ENCODE results near the gene AGBL4.

Gene AGBL4

GRCh38 chr1:48572134-48572533 is 1451.6 kb downstream of the AGBL4 start:
- CTCF ChIA-PET, result interaction anchor here (1.2 kb wide), 2 partner anchors 125 to 245 kb away, joined by 6 to 7 read pairs; no protein-coding TSS in a partner anchor
- H3K27me3 Mint-ChIP-seq, result peaks cover 7% of the 10 kb centered on the region
- H3K36me3 Mint-ChIP-seq, result no peaks in the 10 kb centered on the region
- no peak overlapping the region for H3K27ac Mint-ChIP-seq
- no peak overlapping the region for H3K4me3 Mint-ChIP-seq
- no peaks in the 10 kb centered on the region for H3K4me1 Mint-ChIP-seq
- DNase-seq, result no peak
- no peaks in the 10 kb centered on the region for H3K9me3 Mint-ChIP-seq

GRCh38 chr1:48571303-48571987 is 1452.3 kb downstream of the AGBL4 start:
- Mint-ChIP-seq H3K27me3 (peaks cover 7% of the 10 kb centered on the region), H3K4me1 (no peaks in the 10 kb centered on the region), H3K9me3 (no peaks in the 10 kb centered on the region), H3K36me3 (no peaks in the 10 kb centered on the region), H3K4me3 (no peak overlapping the region), H3K27ac (no peak overlapping the region)
- CTCF ChIA-PET, result interaction anchor here (0.7 to 1.3 kb wide), 2 partner anchors 11 to 74 kb away, joined by 3 read pairs; no protein-coding TSS in a partner anchor
- DNase-seq, result no peak

GRCh38 chr1:48570568-48570967 is 1453.2 kb downstream of the AGBL4 start:
- Mint-ChIP-seq H3K4me3 (no peak overlapping the region), H3K9me3 (no peaks in the 10 kb centered on the region), H3K36me3 (no peaks in the 10 kb centered on the region), H3K27ac (no peak overlapping the region), H3K27me3 (peaks cover 7% of the 10 kb centered on the region), H3K4me1 (no peaks in the 10 kb centered on the region)
- CTCF ChIA-PET, result interaction anchor here (1.3 kb wide), 1 partner anchor 73 kb away, joined by 3 read pairs; no protein-coding TSS in a partner anchor
- no peak for DNase-seq

- H3K4me1 Mint-ChIP-seq, result no peaks in the 10 kb centered on the region
- no peaks in the 10 kb centered on the region for H3K9me3 Mint-ChIP-seq
- no peak overlapping the region for H3K27ac Mint-ChIP-seq
- H3K27me3 Mint-ChIP-seq, result no peaks in the 10 kb centered on the region
- no peak for DNase-seq
- CTCF ChIA-PET, result no interaction called here
- no peak overlapping the region for H3K4me3 Mint-ChIP-seq
- no peaks in the 10 kb centered on the region for H3K36me3 Mint-ChIP-seq
Measured at GRCh38 chr1:48568501-48568900, 1455.3 kb downstream of the AGBL4 start.

- CTCF ChIA-PET, result interaction anchor here (0.9 kb wide), 1 partner anchor 15 kb away, joined by 3 read pairs; no protein-coding TSS in a partner anchor
- Mint-ChIP-seq H3K4me1 (no peaks in the 10 kb centered on the region), H3K4me3 (no peak overlapping the region), H3K36me3 (no peaks in the 10 kb centered on the region), H3K9me3 (no peaks in the 10 kb centered on the region), H3K27me3 (no peaks in the 10 kb centered on the region), H3K27ac (no peak overlapping the region)
- DNase-seq, result no peak
Measured at GRCh38 chr1:48566492-48566891, 1457.3 kb downstream of the AGBL4 start.

- no peak for DNase-seq
- Mint-ChIP-seq H3K9me3 (no peaks in the 10 kb centered on the region), H3K4me3 (no peak overlapping the region), H3K27ac (no peak overlapping the region), H3K27me3 (no peaks in the 10 kb centered on the region), H3K4me1 (no peaks in the 10 kb centered on the region), H3K36me3 (no peaks in the 10 kb centered on the region)
- CTCF ChIA-PET, result no interaction called here
Measured at GRCh38 chr1:48563021-48563420, 1460.7 kb downstream of the AGBL4 start.

GRCh38 chr1:48561444-48561843 is 1462.3 kb downstream of the AGBL4 start:
- Mint-ChIP-seq H3K27ac (no peak overlapping the region), H3K27me3 (no peaks in the 10 kb centered on the region), H3K9me3 (no peaks in the 10 kb centered on the region), H3K36me3 (no peaks in the 10 kb centered on the region), H3K4me1 (no peaks in the 10 kb centered on the region), H3K4me3 (no peak overlapping the region)
- no peak for DNase-seq
- CTCF ChIA-PET, result no interaction called here

GRCh38 chr1:48560577-48560976 is 1463.2 kb downstream of the AGBL4 start:
- H3K9me3 Mint-ChIP-seq, result no peaks in the 10 kb centered on the region
- H3K4me1 Mint-ChIP-seq, result no peaks in the 10 kb centered on the region
- no peaks in the 10 kb centered on the region for H3K36me3 Mint-ChIP-seq
- H3K27me3 Mint-ChIP-seq, result no peaks in the 10 kb centered on the region
- no peak for DNase-seq
- no peak overlapping the region for H3K27ac Mint-ChIP-seq
- CTCF ChIA-PET, result interaction anchor here (0.7 kb wide), 1 partner anchor 11 kb away, joined by 3 read pairs; no protein-coding TSS in a partner anchor
- no peak overlapping the region for H3K4me3 Mint-ChIP-seq

GRCh38 chr1:48560116-48560515 is 1463.6 kb downstream of the AGBL4 start:
- no peaks in the 10 kb centered on the region for H3K27me3 Mint-ChIP-seq
- H3K9me3 Mint-ChIP-seq, result no peaks in the 10 kb centered on the region
- H3K27ac Mint-ChIP-seq, result no peak overlapping the region
- CTCF ChIA-PET, result interaction anchor here (0.7 kb wide), 1 partner anchor 11 kb away, joined by 3 read pairs; no protein-coding TSS in a partner anchor
- no peaks in the 10 kb centered on the region for H3K4me1 Mint-ChIP-seq
- DNase-seq, result no peak
- H3K4me3 Mint-ChIP-seq, result no peak overlapping the region
- H3K36me3 Mint-ChIP-seq, result no peaks in the 10 kb centered on the region

- H3K27me3 Mint-ChIP-seq, result no peaks in the 10 kb centered on the region
- H3K4me1 Mint-ChIP-seq, result no peaks in the 10 kb centered on the region
- no peak overlapping the region for H3K4me3 Mint-ChIP-seq
- no peak for DNase-seq
- CTCF ChIA-PET, result no interaction called here
- no peaks in the 10 kb centered on the region for H3K9me3 Mint-ChIP-seq
- H3K27ac Mint-ChIP-seq, result no peak overlapping the region
- no peaks in the 10 kb centered on the region for H3K36me3 Mint-ChIP-seq
Measured at GRCh38 chr1:48558366-48558765, 1465.4 kb downstream of the AGBL4 start.

- H3K4me3 Mint-ChIP-seq, result no peak overlapping the region
- H3K4me1 Mint-ChIP-seq, result no peaks in the 10 kb centered on the region
- H3K36me3 Mint-ChIP-seq, result no peaks in the 10 kb centered on the region
- CTCF ChIA-PET, result no interaction called here
- no peak for DNase-seq
- H3K27ac Mint-ChIP-seq, result no peak overlapping the region
- no peaks in the 10 kb centered on the region for H3K27me3 Mint-ChIP-seq
- H3K9me3 Mint-ChIP-seq, result no peaks in the 10 kb centered on the region
Measured at GRCh38 chr1:48556186-48556850, 1467.4 kb downstream of the AGBL4 start.

GRCh38 chr1:48555271-48555670 is 1468.5 kb downstream of the AGBL4 start:
- no peaks in the 10 kb centered on the region for H3K9me3 Mint-ChIP-seq
- H3K27ac Mint-ChIP-seq, result no peak overlapping the region
- no peaks in the 10 kb centered on the region for H3K4me1 Mint-ChIP-seq
- no peak overlapping the region for H3K4me3 Mint-ChIP-seq
- CTCF ChIA-PET, result no interaction called here
- H3K27me3 Mint-ChIP-seq, result no peaks in the 10 kb centered on the region
- no peaks in the 10 kb centered on the region for H3K36me3 Mint-ChIP-seq
- no peak for DNase-seq

GRCh38 chr1:48552903-48553606 is 1470.7 kb downstream of the AGBL4 start:
- CTCF ChIA-PET, result interaction anchor here (1.6 kb wide), 1 partner anchor 143 kb away, joined by 4 read pairs; no protein-coding TSS in a partner anchor
- H3K36me3 Mint-ChIP-seq, result no peaks in the 10 kb centered on the region
- H3K9me3 Mint-ChIP-seq, result no peaks in the 10 kb centered on the region
- DNase-seq, result no peak
- H3K4me3 Mint-ChIP-seq, result no peak overlapping the region
- H3K27me3 Mint-ChIP-seq, result peaks cover 6% of the 10 kb centered on the region
- H3K4me1 Mint-ChIP-seq, result no peaks in the 10 kb centered on the region
- no peak overlapping the region for H3K27ac Mint-ChIP-seq

- Mint-ChIP-seq H3K4me1 (no peaks in the 10 kb centered on the region), H3K27ac (no peak overlapping the region), H3K27me3 (peaks cover 6% of the 10 kb centered on the region), H3K36me3 (no peaks in the 10 kb centered on the region), H3K9me3 (no peaks in the 10 kb centered on the region), H3K4me3 (no peak overlapping the region)
- DNase-seq, result no peak
- CTCF ChIA-PET, result interaction anchor here (1.6 kb wide), 1 partner anchor 144 kb away, joined by 4 read pairs; no protein-coding TSS in a partner anchor
Measured at GRCh38 chr1:48552420-48552819, 1471.3 kb downstream of the AGBL4 start.
